Transverse colon (tissue), 4 donors: ENCODE results near the gene TBC1D2B. TPM values are rescaled to one million over a fixed set of nuclear protein-coding genes. Genes with fewer than 3 reads are reported as not detected.

Source experiments
- DNase-seq: peaks from one replicate; pipeline ENCODE4 v3.0.0-alpha.2; 2019
- H3K27ac ChIP-seq, 4 donors: fragments of 200-600 bp; sonication (generic); 2 replicates each; pipeline ENCODE4 v1.5.1; 2016 to 2018; ENCODE audit warnings: inconsistent platforms in 4 of 4
- H3K27me3 ChIP-seq: fragments of 200-600 bp; sonication (generic); 2 replicates; pipeline ENCODE4 v1.5.1; 2017; ENCODE audit warnings: inconsistent platforms
- H3K36me3 ChIP-seq, 4 donors: fragments of 200-600 bp; sonication (generic); 2 replicates each; pipeline ENCODE4 v1.5.1; 2017 to 2019; ENCODE audit warnings: inconsistent platforms in 4 of 4
- H3K4me1 ChIP-seq, 4 donors: fragments of 200-600 bp; sonication (generic); 2 replicates each; pipeline ENCODE4 v1.5.1; 2017 to 2020; ENCODE audit warnings: inconsistent platforms in 4 of 4
- H3K4me3 ChIP-seq, 4 donors: fragments of 200-600 bp; sonication (generic); 1 replicate in 1 of 4; 2 replicates in 3 of 4; pipeline versions ENCODE4 v1.5.1 to v1.6.1; 2017 to 2019; ENCODE audit warnings: inconsistent platforms in 4 of 4
- H3K9me3 ChIP-seq, 2 donors: fragments of 200-600 bp; sonication (generic); 2 replicates each; pipeline ENCODE4 v1.5.1; 2017 to 2019; ENCODE audit warnings: inconsistent platforms in 2 of 2
- CTCF ChIP-seq, 5 experiments: fragments of 200-600 bp in 3 of 5; fragments of 450-650 bp in 2 of 5; sonication (generic) in 3 of 5; IDR thresholded peaks; 1 replicate in 2 of 5; 2 replicates in 3 of 5; pipeline ENCODE4 v1.5.1; 2016 to 2017; ENCODE audit warnings: antibody characterized with exemption in 5 of 5, inconsistent platforms in 3 of 5, mild to moderate bottlenecking in 2 of 5, moderate library complexity in 1 of 5
- EP300 ChIP-seq: sonication (generic); formaldehyde crosslinking; IDR thresholded peaks from one replicate; pipeline ENCODE4 v1.6.1; 2017; ENCODE audit warnings: antibody characterized with exemption, low read depth
- POLR2A ChIP-seq: fragments of 450-650 bp; IDR thresholded peaks from one replicate; pipeline ENCODE4 v1.6.1; 2016; ENCODE audit warnings: antibody characterized with exemption, mild to moderate bottlenecking, moderate library complexity
- POLR2AphosphoS5 ChIP-seq, 3 donors: sonication (generic); formaldehyde crosslinking; IDR thresholded peaks; one replicate each; pipeline ENCODE4 v1.6.1; 2016; ENCODE audit warnings: antibody characterized with exemption in 3 of 3
- WGBS, 2 donors: methylation state at CpG; one replicate each; pipeline ENCODE4 v1.1.5; 2018; ENCODE audit warnings: low coverage in 1 of 2; 5-methylcytosine and 5-hydroxymethylcytosine counted together
- in situ Hi-C, 4 donors: fragments of 200-750 bp; cut with MboI; loops; one replicate each; pipeline versions ENCODE4 v1.15.0 to v1.15.1; 2017; ENCODE audit warnings: low sequenced_read_pairs in 3 of 4, low pct_ligation_motif_present in 1 of 4, low pct_unique_long_range_greater_than_20kb in 1 of 4
- intact Hi-C: fragments of 100-400 bp; cut with DNase I; formaldehyde crosslinking; loops from one replicate; pipeline ENCODE4 v1.15.1; 2023; ENCODE audit warnings: low total_unique reads
- total RNA-seq, 4 donors: library from RNA; depleted of rRNA; stranded (reverse); fragments of >200 nt; gene quantifications; one replicate each; pipeline ENCODE4 v1.1.0, GENCODE V29; 2016

TBC1D2B gene
- total RNA-seq, 4 donors from 2014 or later: 40.4 to 62.6 (median 53.8) TPM

GRCh38 chr15:78076231-78077052 is 1.1 kb downstream of the TBC1D2B start:
- peak overlapping the region; percentile 95 to 99 (median 98) for H3K27ac ChIP-seq
- no peaks in the 10 kb centered on the region for H3K27me3 ChIP-seq
- in situ Hi-C loops: no loop called here
- TF ChIP-seq POLR2AphosphoS5 (IDR thresholded peaks at IDR 0.05) (no peak), CTCF (IDR thresholded peaks at IDR 0.05) (no peak), POLR2A (no peak), EP300 (no peak)
- WGBS, 2 donors: 11 to 18% methylated on average over 14 to 17 of the region's 17 CpGs
- no peaks in the 10 kb centered on the region for H3K9me3 ChIP-seq
- H3K36me3 ChIP-seq: no peaks in the 10 kb centered on the region
- no peak for DNase-seq
- peak overlapping the region; percentile 75 to 97 (median 94) for H3K4me3 ChIP-seq
- intact Hi-C loops: no loop called here
- H3K4me1 ChIP-seq: peaks cover 26 to 60% (median 45%) of the 10 kb centered on the region in 4 donors

- Histone ChIP-seq H3K4me1 (peaks cover 27 to 68% (median 51%) of the 10 kb centered on the region in 4 donors), H3K36me3 (no peaks in the 10 kb centered on the region)
- intact Hi-C loops: no loop called here
Measured at GRCh38 chr15:78075490-78076230, 1.9 kb downstream of the TBC1D2B start.

GRCh38 chr15:78073046-78073787 is 4.3 kb downstream of the TBC1D2B start:
- Histone ChIP-seq H3K9me3 (no peaks in the 10 kb centered on the region), H3K27me3 (no peaks in the 10 kb centered on the region), H3K4me1 (peaks cover 47 to 91% (median 76%) of the 10 kb centered on the region in 4 donors), H3K27ac (peak overlapping the region; percentile 95 to 99 (median 98)), H3K4me3 (peak overlapping the region in 1 of 4 donors; percentile 16), H3K36me3 (no peaks in the 10 kb centered on the region)
- intact Hi-C loops (no loop called here), in situ Hi-C loops (no loop called here)
- DNase-seq: no peak
- 73 to 77% methylated on average over 5 of the region's 5 CpGs for WGBS, 2 donors
- TF ChIP-seq CTCF (IDR thresholded peaks at IDR 0.05) (no peak), POLR2A (no peak), POLR2AphosphoS5 (IDR thresholded peaks at IDR 0.05) (no peak), EP300 (no peak)

More at GRCh38 chr15:78075490-78076230, 1.9 kb downstream of the TBC1D2B start:
- Histone ChIP-seq H3K27ac (peak overlapping the region; percentile 95 to 99 (median 98)), H3K27me3 (no peaks in the 10 kb centered on the region), H3K4me3 (peak overlapping the region; percentile 75 to 97 (median 94)), H3K9me3 (no peaks in the 10 kb centered on the region)
- peak; percentile 70 for DNase-seq
- in situ Hi-C loops: no loop called here
- WGBS, 2 donors: 17 to 44% methylated on average over 3 to 7 of the region's 7 CpGs
- TF ChIP-seq CTCF (IDR thresholded peaks at IDR 0.05) (no peak), POLR2AphosphoS5 (IDR thresholded peaks at IDR 0.05) (peak; percentile 42 to 65 (median 55)), POLR2A (peak; percentile 51), EP300 (no peak)
